HG02763 (cell line): ENCODE results near the gene GSG1L2.

Experiments used
- ATAC-seq: cut with Tn5 transposase; IDR thresholded peaks from one replicate; pipeline ENCODE4 v1.9.1; 2021; ENCODE audit warnings: mild to moderate bottlenecking, moderate library complexity; ENCODE audit not compliant: unreplicated experiment

The GSG1L2 gene

GRCh38 chr17:9821921-9822320 is at the start of gene GSG1L2:
Gene GSG1L2 (minus strand): TSS chr17:9822079. CDS start chr17:9822071, 8 bp downstream.
- ATAC-seq = no peak

- ATAC-seq = no peak
Measured at GRCh38 chr17:9868552-9868951, 46.7 kb upstream of the GSG1L2 start.

- ATAC-seq = no peak
Measured at GRCh38 chr17:9865586-9865985, 43.7 kb upstream of the GSG1L2 start.

GRCh38 chr17:9862949-9863348 is 41.1 kb upstream of the GSG1L2 start:
- ATAC-seq = no peak

- ATAC-seq = no peak
Measured at GRCh38 chr17:9862220-9862619, 40.3 kb upstream of the GSG1L2 start.

GRCh38 chr17:9860851-9861250 is 39.0 kb upstream of the GSG1L2 start:
- ATAC-seq = no peak

- ATAC-seq = no peak
Measured at GRCh38 chr17:9859781-9860180, 37.9 kb upstream of the GSG1L2 start.

GRCh38 chr17:9855036-9855435 is 33.2 kb upstream of the GSG1L2 start:
- ATAC-seq = no peak

- no peak for ATAC-seq
Measured at GRCh38 chr17:9854255-9854654, 32.4 kb upstream of the GSG1L2 start.

- no peak for ATAC-seq
Measured at GRCh38 chr17:9850151-9850550, 28.3 kb upstream of the GSG1L2 start.

- ATAC-seq = no peak
Measured at GRCh38 chr17:9845306-9845705, 23.4 kb upstream of the GSG1L2 start.

- ATAC-seq = no peak
Measured at GRCh38 chr17:9844153-9844552, 22.3 kb upstream of the GSG1L2 start.

- no peak for ATAC-seq
Measured at GRCh38 chr17:9843152-9844010, 21.5 kb upstream of the GSG1L2 start.

- ATAC-seq = no peak
Measured at GRCh38 chr17:9842057-9842758, 20.3 kb upstream of the GSG1L2 start.

- no peak for ATAC-seq
Measured at GRCh38 chr17:9839433-9839832, 17.6 kb upstream of the GSG1L2 start.

- ATAC-seq = no peak
Measured at GRCh38 chr17:9837551-9838471, 15.9 kb upstream of the GSG1L2 start.

GRCh38 chr17:9833922-9834321 is 12.0 kb upstream of the GSG1L2 start:
- ATAC-seq = no peak

- ATAC-seq = no peak
Measured at GRCh38 chr17:9830711-9831110, 8.8 kb upstream of the GSG1L2 start.

GRCh38 chr17:9829343-9829742 is 7.5 kb upstream of the GSG1L2 start:
- no peak for ATAC-seq

GRCh38 chr17:9828296-9829295 is 6.7 kb upstream of the GSG1L2 start:
- no peak for ATAC-seq
